HEK293 (cell line): ENCODE measurements around the gene DIP2A.
A peak's percentile ranks its signal among the peaks of the same experiment; 100 is the strongest.

Source experiments
- CTCF ChIA-PET: fragments of 350-600 bp; formaldehyde crosslinking; extraction: SDS; loops from one replicate; lab custom pipeline; 2021; ENCODE audit warnings: antibody characterized with exemption; lab: Yijun Ruan, JAX
- POLR2A ChIA-PET: fragments of 300-600 bp; formaldehyde crosslinking; extraction: SDS; loops from one replicate; lab custom pipeline; 2020; ENCODE audit warnings: antibody characterized with exemption, inconsistent platforms; lab: Yijun Ruan, JAX
- H3K27ac ChIP-seq: fragments of 200-500 bp; sonication (Bioruptor generic); 2 replicates; pipeline ENCODE4 v1.5.1; 2014; ENCODE audit warnings: low read depth, low read length, control low read depth, inconsistent platforms; ENCODE audit errors: extremely low read depth
- H3K36me3 ChIP-seq, 2 experiments: fragments of 200-500 bp in 1 of 2; sonication (Bioruptor generic) in 1 of 2; 1 replicate in 1 of 2; 2 replicates in 1 of 2; pipeline ENCODE4 v1.5.1; 2014 to 2017; ENCODE audit warnings: inconsistent platforms in 2 of 2, low read length in 2 of 2; ENCODE audit not compliant: control insufficient read depth in 2 of 2, insufficient read depth in 1 of 2
- H3K4me1 ChIP-seq: fragments of 200-500 bp; sonication (Bioruptor generic); 2 replicates; pipeline ENCODE4 v1.5.1; 2014; ENCODE audit warnings: mild to moderate bottlenecking, low read length, inconsistent platforms; ENCODE audit not compliant: control insufficient read depth, insufficient read depth
- H3K4me3 ChIP-seq: 2 replicates; pipeline ENCODE4 v1.5.1; 2011; ENCODE audit warnings: low read depth, mild to moderate bottlenecking, control low read depth, low read length, moderate library complexity
- H3K9me3 ChIP-seq: fragments of 200-500 bp; sonication (Bioruptor generic); 2 replicates; pipeline ENCODE4 v1.5.1; 2014; ENCODE audit warnings: low read depth, low read length, inconsistent platforms; ENCODE audit not compliant: control insufficient read depth, insufficient read depth
- GFI1B ChIP-seq: fragments of 450-650 bp; formaldehyde crosslinking; IDR thresholded peaks from 2 replicates; pipeline ENCODE4 v1.5.1; 2016; ENCODE audit warnings: missing biosample characterization, missing genetic modification characterization
- GLIS1 ChIP-seq: fragments of 450-650 bp; formaldehyde crosslinking; IDR thresholded peaks from 2 replicates; pipeline ENCODE4 v1.5.1; 2016; ENCODE audit warnings: missing biosample characterization, missing genetic modification characterization
- HOXC10 ChIP-seq: sonication (generic); formaldehyde crosslinking; IDR thresholded peaks from 2 replicates; pipeline ENCODE4 v1.8.1; 2023; ENCODE audit warnings: mild to moderate bottlenecking, missing genetic modification reagents
- KLF1 ChIP-seq: fragments of 450-650 bp; formaldehyde crosslinking; IDR thresholded peaks from 2 replicates; pipeline ENCODE4 v1.5.1; 2016; ENCODE audit warnings: missing biosample characterization, missing genetic modification characterization
- ZBTB17 ChIP-seq: fragments of 450-650 bp; formaldehyde crosslinking; IDR thresholded peaks from 2 replicates; pipeline ENCODE4 v1.5.1; 2016; ENCODE audit warnings: missing biosample characterization, missing genetic modification characterization
- ZBTB8A ChIP-seq: fragments of 450-650 bp; formaldehyde crosslinking; IDR thresholded peaks from 2 replicates; pipeline ENCODE4 v1.5.1; 2016; ENCODE audit warnings: missing biosample characterization, missing genetic modification characterization
- ZFP3 ChIP-seq: fragments of 450-650 bp; formaldehyde crosslinking; IDR thresholded peaks from 2 replicates; pipeline ENCODE4 v1.5.1; 2016; ENCODE audit warnings: low read depth, missing biosample characterization, missing genetic modification characterization
- ZNF121 ChIP-seq: fragments of 450-650 bp; formaldehyde crosslinking; IDR thresholded peaks from 2 replicates; pipeline ENCODE4 v1.5.1; 2016; ENCODE audit warnings: missing biosample characterization, missing genetic modification characterization
- ZNF311 ChIP-seq: fragments of 450-650 bp; formaldehyde crosslinking; IDR thresholded peaks from 2 replicates; pipeline ENCODE4 v1.5.1; 2017; ENCODE audit warnings: missing biosample characterization, missing genetic modification characterization, borderline replicate concordance
- ZNF530 ChIP-seq: fragments of 450-650 bp; formaldehyde crosslinking; IDR thresholded peaks from 2 replicates; pipeline ENCODE4 v1.5.1; 2016; ENCODE audit warnings: low read depth, missing biosample characterization, missing genetic modification characterization
- ZNF585B ChIP-seq: fragments of 450-650 bp; formaldehyde crosslinking; IDR thresholded peaks from 2 replicates; pipeline ENCODE4 v1.5.1; 2016; ENCODE audit warnings: missing biosample characterization, missing genetic modification characterization
- ZNF600 ChIP-seq: fragments of 450-650 bp; formaldehyde crosslinking; IDR thresholded peaks from 2 replicates; pipeline ENCODE4 v1.5.1; 2016; ENCODE audit warnings: missing biosample characterization, missing genetic modification characterization
- ZNF629 ChIP-seq: fragments of 450-650 bp; formaldehyde crosslinking; IDR thresholded peaks from 2 replicates; pipeline ENCODE4 v1.5.1; 2017; ENCODE audit warnings: missing biosample characterization, missing genetic modification characterization
- ZNF654 ChIP-seq: fragments of 450-650 bp; formaldehyde crosslinking; IDR thresholded peaks from 2 replicates; pipeline ENCODE4 v1.5.1; 2016; ENCODE audit warnings: low read depth, missing biosample characterization, missing genetic modification characterization
- ZNF785 ChIP-seq: fragments of 450-650 bp; formaldehyde crosslinking; IDR thresholded peaks from 2 replicates; pipeline ENCODE4 v1.5.1; 2016; ENCODE audit warnings: missing biosample characterization, missing genetic modification characterization
- TF ChIP-seq, protein P1 (sequence below): fragments of 450-650 bp; formaldehyde crosslinking; IDR thresholded peaks from 2 replicates; pipeline ENCODE4 v1.5.1; 2016; ENCODE audit warnings: missing biosample characterization, missing genetic modification characterization, borderline replicate concordance
- TF ChIP-seq, protein P2 (sequence below): fragments of 450-650 bp; IDR thresholded peaks from 2 replicates; pipeline ENCODE4 v1.5.1; 2018; ENCODE audit warnings: missing biosample characterization, mild to moderate bottlenecking, missing genetic modification characterization
- TF ChIP-seq, protein P3 (sequence below): fragments of 450-650 bp; formaldehyde crosslinking; IDR thresholded peaks from 2 replicates; pipeline ENCODE4 v1.5.1; 2016; ENCODE audit warnings: missing biosample characterization, missing genetic modification characterization
- TF ChIP-seq, protein P4 (sequence below): fragments of 450-650 bp; formaldehyde crosslinking; IDR thresholded peaks from 2 replicates; pipeline ENCODE4 v1.5.1; 2016; ENCODE audit warnings: missing biosample characterization, missing genetic modification characterization
- TF ChIP-seq, protein P5 (sequence below): fragments of 450-650 bp; formaldehyde crosslinking; IDR thresholded peaks from 2 replicates; pipeline ENCODE4 v1.5.1; 2016; ENCODE audit warnings: missing biosample characterization, missing genetic modification characterization

DIP2A gene

DNA sequence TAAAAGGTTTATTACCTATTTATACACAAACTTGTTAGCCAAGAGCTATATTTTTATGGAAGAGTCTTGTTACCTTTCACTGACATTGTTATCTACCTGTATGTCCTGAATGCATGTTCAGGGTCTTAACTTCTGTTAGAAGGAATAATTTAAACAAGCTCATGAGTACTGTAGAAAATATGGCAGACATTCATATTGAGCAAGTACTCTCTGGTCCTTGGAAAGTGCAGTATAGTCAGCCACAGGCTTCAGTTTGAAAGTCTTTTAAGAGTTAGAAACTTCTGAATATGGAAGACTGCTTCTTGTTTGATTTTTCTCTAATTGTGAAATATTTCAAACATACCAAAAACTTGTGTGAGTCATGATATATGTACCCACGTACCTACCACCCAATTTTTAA, 16.6 kb downstream of the DIP2A start (continued):
- TF ChIP-seq, protein P1, sequence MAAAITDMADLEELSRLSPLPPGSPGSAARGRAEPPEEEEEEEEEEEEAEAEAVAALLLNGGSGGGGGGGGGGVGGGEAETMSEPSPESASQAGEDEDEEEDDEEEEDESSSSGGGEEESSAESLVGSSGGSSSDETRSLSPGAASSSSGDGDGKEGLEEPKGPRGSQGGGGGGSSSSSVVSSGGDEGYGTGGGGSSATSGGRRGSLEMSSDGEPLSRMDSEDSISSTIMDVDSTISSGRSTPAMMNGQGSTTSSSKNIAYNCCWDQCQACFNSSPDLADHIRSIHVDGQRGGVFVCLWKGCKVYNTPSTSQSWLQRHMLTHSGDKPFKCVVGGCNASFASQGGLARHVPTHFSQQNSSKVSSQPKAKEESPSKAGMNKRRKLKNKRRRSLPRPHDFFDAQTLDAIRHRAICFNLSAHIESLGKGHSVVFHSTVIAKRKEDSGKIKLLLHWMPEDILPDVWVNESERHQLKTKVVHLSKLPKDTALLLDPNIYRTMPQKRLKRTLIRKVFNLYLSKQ (tag by site-specific recombination) = no peak
- TF ChIP-seq, protein P2, sequence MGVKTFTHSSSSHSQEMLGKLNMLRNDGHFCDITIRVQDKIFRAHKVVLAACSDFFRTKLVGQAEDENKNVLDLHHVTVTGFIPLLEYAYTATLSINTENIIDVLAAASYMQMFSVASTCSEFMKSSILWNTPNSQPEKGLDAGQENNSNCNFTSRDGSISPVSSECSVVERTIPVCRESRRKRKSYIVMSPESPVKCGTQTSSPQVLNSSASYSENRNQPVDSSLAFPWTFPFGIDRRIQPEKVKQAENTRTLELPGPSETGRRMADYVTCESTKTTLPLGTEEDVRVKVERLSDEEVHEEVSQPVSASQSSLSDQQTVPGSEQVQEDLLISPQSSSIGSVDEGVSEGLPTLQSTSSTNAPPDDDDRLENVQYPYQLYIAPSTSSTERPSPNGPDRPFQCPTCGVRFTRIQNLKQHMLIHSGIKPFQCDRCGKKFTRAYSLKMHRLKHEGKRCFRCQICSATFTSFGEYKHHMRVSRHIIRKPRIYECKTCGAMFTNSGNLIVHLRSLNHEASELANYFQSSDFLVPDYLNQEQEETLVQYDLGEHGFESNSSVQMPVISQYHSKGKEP (tag by site-specific recombination) = no peak
- TF ChIP-seq ZNF629 (tag by site-specific recombination) = no peak
- TF ChIP-seq ZBTB8A = no peak

DNA sequence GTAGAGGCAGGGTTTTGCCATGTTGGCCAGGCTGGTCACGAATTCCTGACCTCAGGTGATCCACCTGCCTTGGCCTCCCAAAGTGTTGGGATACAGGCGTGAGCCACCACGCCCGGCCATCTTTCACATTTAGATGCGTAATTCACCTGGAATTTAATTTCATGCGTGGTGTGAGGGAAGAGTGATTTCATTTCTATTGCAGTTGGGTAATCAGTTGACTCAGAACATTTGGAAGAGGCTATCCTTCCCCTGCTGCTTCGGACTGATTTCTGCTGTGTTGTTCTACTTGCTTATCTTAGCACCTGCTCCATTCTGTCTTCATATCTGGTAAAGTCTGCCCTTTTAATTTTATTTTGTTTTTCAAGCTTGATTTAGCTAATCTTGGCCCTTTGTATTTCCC, 19.1 kb downstream of the DIP2A start:
- H3K27ac ChIP-seq = no peak overlapping the region
- TF ChIP-seq ZNF121 (tag by site-specific recombination) = no peak
- TF ChIP-seq ZNF600 = peak; percentile 64
- no peak for TF ChIP-seq GLIS1 (tag by site-specific recombination)
- no peak for TF ChIP-seq ZNF585B (tag by site-specific recombination)
- peaks cover 9% of the 10 kb centered on the region for H3K4me1 ChIP-seq
- CTCF ChIA-PET = interaction anchor here (1.3 kb wide), 1 partner anchor 160 kb away, joined by 3 read pairs; no protein-coding TSS in a partner anchor
- no peak overlapping the region for H3K4me3 ChIP-seq
- H3K36me3 ChIP-seq = peaks cover 4 to 6% of the 10 kb centered on the region in 2 experiments; a peak in 2 of 3 replicates
- POLR2A ChIA-PET = no interaction called here
- H3K9me3 ChIP-seq = no peaks in the 10 kb centered on the region

DNA sequence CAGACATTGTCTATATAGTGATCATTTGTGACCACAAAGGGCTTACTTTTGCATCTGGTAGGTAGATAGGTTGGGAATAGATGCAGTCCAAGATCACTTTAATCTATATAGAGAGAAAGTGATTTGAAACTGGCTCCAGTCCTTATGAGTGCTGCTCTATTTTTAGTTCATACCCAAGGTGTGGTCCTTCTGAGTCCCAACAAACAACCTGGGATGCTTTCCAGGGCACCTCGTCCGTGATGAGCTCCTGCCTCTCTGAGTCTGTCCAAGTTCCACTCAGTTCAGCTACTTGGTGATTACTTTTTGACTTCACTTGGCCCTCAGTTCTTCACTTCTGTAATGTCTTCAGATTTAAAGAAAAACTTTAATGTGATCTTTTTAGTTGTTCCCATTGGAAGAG, 20.2 kb downstream of the DIP2A start:
- Histone ChIP-seq H3K4me1 (peaks cover 20% of the 10 kb centered on the region), H3K36me3 (peaks cover 4 to 6% of the 10 kb centered on the region in 2 experiments; a peak in 2 of 3 replicates), H3K9me3 (no peaks in the 10 kb centered on the region), H3K4me3 (no peak overlapping the region), H3K27ac (no peak overlapping the region)
- ChIA-PET CTCF (interaction anchor here (1.3 kb wide), 1 partner anchor 158 kb away, joined by 3 read pairs; no protein-coding TSS in a partner anchor), POLR2A (no interaction called here)
- TF ChIP-seq, protein P3, sequence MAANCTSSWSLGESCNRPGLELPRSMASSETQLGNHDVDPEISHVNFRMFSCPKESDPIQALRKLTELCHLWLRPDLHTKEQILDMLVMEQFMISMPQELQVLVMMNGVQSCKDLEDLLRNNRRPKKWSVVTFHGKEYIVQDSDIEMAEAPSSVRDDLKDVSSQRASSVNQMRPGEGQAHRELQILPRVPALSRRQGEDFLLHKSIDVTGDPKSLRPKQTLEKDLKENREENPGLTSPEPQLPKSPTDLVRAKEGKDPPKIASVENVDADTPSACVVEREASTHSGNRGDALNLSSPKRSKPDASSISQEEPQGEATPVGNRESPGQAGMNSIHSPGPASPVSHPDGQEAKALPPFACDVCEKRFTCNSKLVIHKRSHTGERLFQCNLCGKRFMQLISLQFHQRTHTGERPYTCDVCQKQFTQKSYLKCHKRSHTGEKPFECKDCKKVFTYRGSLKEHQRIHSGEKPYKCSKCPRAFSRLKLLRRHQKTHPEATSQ (tag by site-specific recombination) = no peak
- TF ChIP-seq ZFP3 = no peak
- TF ChIP-seq ZNF654 (tag by site-specific recombination) = no peak

DNA sequence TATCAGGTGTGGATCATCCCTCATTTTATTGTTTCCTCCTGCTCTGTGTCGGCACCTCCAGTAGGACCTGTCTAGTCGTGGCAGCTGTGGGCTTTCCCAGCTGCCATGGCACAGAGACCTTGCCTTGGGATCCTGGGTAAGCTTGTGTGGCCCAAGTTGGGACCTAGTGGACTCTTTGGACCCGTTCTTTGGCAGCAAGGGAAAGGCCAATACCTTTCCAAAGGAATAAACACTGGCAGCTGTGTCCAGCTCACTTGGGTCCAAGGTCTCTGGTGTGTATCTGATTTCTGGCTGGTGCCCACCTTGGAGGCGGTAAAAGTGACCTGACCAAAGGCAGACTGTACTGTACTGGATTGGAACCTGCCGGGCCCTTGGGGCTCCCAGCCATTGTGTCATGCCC, 21.8 kb downstream of the DIP2A start:
- Histone ChIP-seq H3K4me3 (no peak overlapping the region), H3K4me1 (peaks cover 23% of the 10 kb centered on the region), H3K36me3 (peaks cover 4 to 10% of the 10 kb centered on the region in 2 experiments; a peak in 2 of 3 replicates), H3K9me3 (no peaks in the 10 kb centered on the region), H3K27ac (no peak overlapping the region)
- ChIA-PET POLR2A (no interaction called here), CTCF (no interaction called here)
- TF ChIP-seq ZBTB17 (tag by site-specific recombination) (no peak), HOXC10 (no peak), ZNF785 (tag by site-specific recombination) (no peak), GFI1B (no peak), ZNF530 (tag by site-specific recombination) (no peak), ZNF600 (no peak), KLF1 (tag by site-specific recombination) (no peak), ZNF311 (tag by site-specific recombination) (no peak)
- TF ChIP-seq, protein P4, sequence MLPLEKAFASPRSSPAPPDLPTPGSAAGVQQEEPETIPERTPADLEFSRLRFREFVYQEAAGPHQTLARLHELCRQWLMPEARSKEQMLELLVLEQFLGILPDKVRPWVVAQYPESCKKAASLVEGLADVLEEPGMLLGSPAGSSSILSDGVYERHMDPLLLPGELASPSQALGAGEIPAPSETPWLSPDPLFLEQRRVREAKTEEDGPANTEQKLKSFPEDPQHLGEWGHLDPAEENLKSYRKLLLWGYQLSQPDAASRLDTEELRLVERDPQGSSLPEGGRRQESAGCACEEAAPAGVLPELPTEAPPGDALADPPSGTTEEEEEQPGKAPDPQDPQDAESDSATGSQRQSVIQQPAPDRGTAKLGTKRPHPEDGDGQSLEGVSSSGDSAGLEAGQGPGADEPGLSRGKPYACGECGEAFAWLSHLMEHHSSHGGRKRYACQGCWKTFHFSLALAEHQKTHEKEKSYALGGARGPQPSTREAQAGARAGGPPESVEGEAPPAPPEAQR (tag by site-specific recombination) = no peak
- TF ChIP-seq, protein P5, sequence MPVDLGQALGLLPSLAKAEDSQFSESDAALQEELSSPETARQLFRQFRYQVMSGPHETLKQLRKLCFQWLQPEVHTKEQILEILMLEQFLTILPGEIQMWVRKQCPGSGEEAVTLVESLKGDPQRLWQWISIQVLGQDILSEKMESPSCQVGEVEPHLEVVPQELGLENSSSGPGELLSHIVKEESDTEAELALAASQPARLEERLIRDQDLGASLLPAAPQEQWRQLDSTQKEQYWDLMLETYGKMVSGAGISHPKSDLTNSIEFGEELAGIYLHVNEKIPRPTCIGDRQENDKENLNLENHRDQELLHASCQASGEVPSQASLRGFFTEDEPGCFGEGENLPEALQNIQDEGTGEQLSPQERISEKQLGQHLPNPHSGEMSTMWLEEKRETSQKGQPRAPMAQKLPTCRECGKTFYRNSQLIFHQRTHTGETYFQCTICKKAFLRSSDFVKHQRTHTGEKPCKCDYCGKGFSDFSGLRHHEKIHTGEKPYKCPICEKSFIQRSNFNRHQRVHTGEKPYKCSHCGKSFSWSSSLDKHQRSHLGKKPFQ (tag by site-specific recombination) = no peak
